GM12864 (cell line): ENCODE results near the gene HEMK1.

Experiments used
- DNase-seq: peaks from one replicate; pipeline ENCODE4 v3.0.0-alpha.2; 2011; ENCODE audit warnings: low read depth
- H3K4me3 ChIP-seq: 2 replicates; pipeline ENCODE4 v1.5.1; 2011; ENCODE audit warnings: mild to moderate bottlenecking, low read depth, low read length, control low read depth
- CTCF ChIP-seq: IDR thresholded peaks from 2 replicates; pipeline ENCODE4 v1.5.1; 2011; ENCODE audit warnings: low read depth, mild to moderate bottlenecking, moderate library complexity, low read length, control low read depth, inconsistent platforms; ENCODE audit errors: missing control alignments

HEMK1 gene

GRCh38 chr3:50570508-50571279 lies 1.4 kb downstream of the HEMK1 start:
- peak overlapping the region; percentile 88; the same call in 1 of the 2 replicates for H3K4me3 ChIP-seq
- no peak for DNase-seq
- no peak for TF ChIP-seq CTCF

DNA sequence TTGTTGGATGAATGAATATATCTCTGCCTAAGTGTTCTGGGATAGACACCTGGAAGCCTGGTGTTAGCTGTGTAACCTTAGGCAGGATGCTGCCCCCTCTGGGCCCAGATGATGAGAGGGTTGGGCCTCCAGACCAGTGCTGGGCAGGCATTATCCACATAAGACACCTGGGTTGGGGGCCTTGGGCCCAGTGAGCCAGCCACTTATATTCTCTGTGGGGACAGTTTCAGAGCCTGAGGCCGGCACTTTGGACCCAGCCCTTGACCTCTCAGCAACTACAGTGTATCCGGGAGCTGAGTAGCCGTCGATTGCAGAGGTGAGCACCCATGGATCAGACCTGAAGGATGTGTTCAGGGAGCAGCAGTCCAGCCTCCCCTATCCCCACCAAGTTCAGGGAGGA lies 2.2 kb downstream of the HEMK1 start:
- TF ChIP-seq CTCF, result no peak
- no peak for DNase-seq
- no peak overlapping the region for H3K4me3 ChIP-seq

DNA sequence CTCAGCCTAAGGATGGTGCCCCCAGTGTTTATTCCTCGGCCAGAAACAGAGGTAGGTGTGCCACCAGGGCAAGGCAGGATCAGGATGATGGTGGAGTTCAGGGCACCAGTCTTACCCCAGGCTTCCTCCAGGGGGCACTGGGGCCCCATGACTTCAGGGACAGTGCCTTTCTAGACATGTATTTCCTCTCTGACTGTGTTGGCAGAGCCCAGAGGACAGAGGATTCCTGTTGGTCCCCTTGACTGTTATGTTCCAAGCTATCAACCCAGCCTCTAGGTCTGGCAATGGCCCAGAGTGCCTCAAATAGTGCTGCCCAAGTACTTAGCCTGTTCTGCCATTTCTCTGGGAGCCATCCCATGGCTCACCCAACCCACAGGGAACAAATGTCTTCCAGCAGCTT lies 2.8 kb downstream of the HEMK1 start:
- DNase-seq, result peak; percentile 26
- TF ChIP-seq CTCF, result peak; percentile 92

DNA sequence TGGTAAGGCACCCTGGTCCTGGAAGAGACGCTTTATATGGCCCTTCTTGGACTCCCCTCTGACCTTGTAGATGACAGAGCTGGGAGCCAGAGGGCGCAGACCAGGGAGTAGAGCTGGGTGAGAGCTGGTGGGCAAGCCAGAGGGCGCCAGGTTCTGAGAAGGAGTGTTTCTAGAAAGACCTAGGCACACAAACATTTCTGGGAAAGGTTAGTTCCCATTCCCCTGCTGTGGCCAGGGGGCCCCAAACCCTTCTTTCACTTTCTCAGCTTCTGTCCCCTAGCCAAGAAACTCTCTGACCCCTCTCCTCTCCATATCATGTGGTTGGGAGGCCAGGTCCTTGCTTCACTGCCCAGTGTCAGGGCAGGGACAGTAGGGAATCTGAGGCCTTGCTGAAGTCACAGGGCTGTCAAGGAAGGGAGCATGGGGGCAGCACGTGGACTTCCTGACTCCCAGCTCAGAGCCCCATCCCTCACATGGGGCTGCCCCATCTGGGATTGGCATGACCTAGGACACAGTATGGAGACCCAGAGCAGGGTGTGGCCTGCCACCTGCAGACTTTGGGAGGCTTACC lies 3.6 kb downstream of the HEMK1 start:
- no peak for TF ChIP-seq CTCF
- no peak for DNase-seq
- H3K4me3 ChIP-seq, result no peak overlapping the region

More for the DNA sequence above, 2.8 kb downstream of the HEMK1 start:
- no peak overlapping the region for H3K4me3 ChIP-seq

DNA sequence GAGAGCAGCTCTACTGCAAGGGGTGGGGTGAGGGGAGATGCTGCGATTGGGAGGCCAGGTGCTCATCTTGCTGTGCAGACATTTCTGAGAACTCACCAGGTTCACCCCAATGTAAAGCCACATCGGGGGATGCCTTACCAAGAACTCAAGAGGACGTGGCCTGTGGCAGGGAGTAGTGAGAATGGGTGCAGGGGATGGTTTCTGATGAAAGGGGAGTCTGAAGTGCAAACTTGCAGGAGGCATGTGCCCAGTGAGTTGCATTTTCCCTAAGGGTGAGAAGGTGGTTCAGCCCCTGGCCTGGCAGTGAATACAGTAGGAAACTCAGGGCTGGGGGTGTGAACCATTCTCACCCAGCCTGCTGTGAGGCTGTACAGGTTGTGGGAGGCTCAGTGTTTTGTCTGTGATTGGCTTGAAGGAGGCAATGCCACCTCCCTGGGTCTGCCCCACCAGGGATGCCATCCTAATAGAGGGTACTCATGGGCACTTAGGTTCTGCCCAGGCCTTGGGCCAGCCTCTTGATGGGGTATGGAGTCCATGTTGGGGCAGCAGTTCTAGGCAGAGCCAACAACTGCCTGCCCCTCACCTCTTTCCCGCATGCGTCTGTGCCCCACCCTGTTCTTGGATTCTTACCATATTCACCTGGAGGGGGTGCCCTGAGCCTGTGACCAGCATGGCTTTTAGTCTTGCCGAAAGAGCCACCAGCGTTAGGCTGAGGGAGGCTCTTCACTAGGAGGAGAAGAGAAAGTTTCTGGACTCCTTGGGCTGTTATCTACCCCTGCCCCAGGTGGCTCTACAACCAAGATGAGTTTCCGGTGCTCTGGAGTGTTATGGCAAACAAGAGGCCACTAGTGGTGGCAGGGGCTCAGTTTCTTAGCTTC lies 4.5 kb downstream of the HEMK1 start:
- no peak overlapping the region for H3K4me3 ChIP-seq
- no peak for DNase-seq
- TF ChIP-seq CTCF, result no peak

GRCh38 chr3:50574444-50574831 lies 5.1 kb downstream of the HEMK1 start:
- no peak overlapping the region for H3K4me3 ChIP-seq
- no peak for TF ChIP-seq CTCF
- DNase-seq, result no peak
